SK-N-MC (cell line): Measurements from ENCODE around the gene FBXL20.
"Not testable (repeated sequence)": the region's sequence is repeated elsewhere in the genome, so short reads cannot be mapped to it uniquely, and the experiment has no call there.

Experiments
- EZH2 ChIP-seq: fragments of 200-600 bp; sonication (generic); IDR thresholded peaks from one replicate; pipeline ENCODE4 v1.6.1; 2017; ENCODE audit warnings: antibody characterized with exemption
- FOXP2 ChIP-seq: optimal IDR thresholded peaks from 2 replicates; pipeline ENCODE3; 2011; ENCODE audit warnings: mild to moderate bottlenecking, moderate library complexity; ENCODE audit not compliant: insufficient read depth; ENCODE audit errors: extremely low read length, control extremely low read depth
- POLR2AphosphoS5 ChIP-seq: IDR thresholded peaks from 2 replicates; pipeline ENCODE4 v1.6.1; 2012; ENCODE audit warnings: mild to moderate bottlenecking, low read depth, low read length, borderline replicate concordance

GRCh38 chr17:39346863-39347262, 54.6 kb downstream of the FBXL20 start:
- not testable (repeated sequence) for TF ChIP-seq EZH2, POLR2AphosphoS5, FOXP2
